ENCODE measurements around the gene USP37.

The USP37 gene

GRCh38 chr2:218429911-218430692 lies 138.0 kb downstream of the USP37 start:
- no peak for DNase-seq

GRCh38 chr2:218428846-218429558 lies 139.1 kb downstream of the USP37 start:
- no peak for DNase-seq

- DNase-seq = no peak
These were observed 140.4 kb downstream of the USP37 start for GRCh38 chr2:218427741-218428140.

GRCh38 chr2:218425531-218425930 lies 142.6 kb downstream of the USP37 start:
- no peak for DNase-seq

GRCh38 chr2:218423584-218423983 lies 144.6 kb downstream of the USP37 start:
- no peak for DNase-seq

- DNase-seq = no peak
These were observed 145.6 kb downstream of the USP37 start for GRCh38 chr2:218422403-218423086.

GRCh38 chr2:218421027-218421426 lies 147.1 kb downstream of the USP37 start:
- DNase-seq = no peak

- DNase-seq = no peak
These were observed 148.4 kb downstream of the USP37 start for GRCh38 chr2:218419630-218420216.

- no peak for DNase-seq
These were observed 149.3 kb downstream of the USP37 start, which contains the start of gene VIL1 for GRCh38 chr2:218418717-218419458. VIL1 (plus strand) TSS chr2:218419123; CDS start chr2:218423779, 4,656 bp downstream.

GRCh38 chr2:218418321-218418716 lies 149.8 kb downstream of the USP37 start:
- DNase-seq = no peak

- DNase-seq = no peak
These were observed 160.4 kb downstream of the USP37 start for GRCh38 chr2:218407717-218408116.

GRCh38 chr2:218406949-218407618 lies 161.1 kb downstream of the USP37 start:
- DNase-seq = peak; percentile 40

GRCh38 chr2:218406209-218406948 lies 161.8 kb downstream of the USP37 start:
- DNase-seq = peak; percentile 97

GRCh38 chr2:218405746-218406208 lies 162.4 kb downstream of the USP37 start:
- no peak for DNase-seq

GRCh38 chr2:218405086-218405745 lies 162.9 kb downstream of the USP37 start:
- no peak for DNase-seq

- no peak for DNase-seq
These were observed 163.6 kb downstream of the USP37 start for GRCh38 chr2:218404351-218405085.

GRCh38 chr2:218403810-218404209 lies 164.3 kb downstream of the USP37 start:
- DNase-seq = no peak

GRCh38 chr2:218402911-218403411 lies 165.2 kb downstream of the USP37 start:
- DNase-seq = no peak

GRCh38 chr2:218402491-218402901 lies 165.7 kb downstream of the USP37 start:
- no peak for DNase-seq
